Measurements from ENCODE around the gene PTPRD. TPM values are rescaled to one million over a fixed set of nuclear protein-coding genes. Genes with fewer than 3 reads are reported as not detected.

The PTPRD gene
- total RNA-seq, 1 experiment from 2014 or later: not detected

- Histone ChIP-seq H3K9me3 (ENCODE audit: control insufficient read depth, insufficient read depth, low read depth, low read length) (no peaks in the 10 kb centered on the region), H3K36me3 (ENCODE audit: control insufficient read depth, insufficient read depth, low read length) (no peaks in the 10 kb centered on the region), H3K4me3 (ENCODE audit: low read depth in 2 of 2, low read length in 2 of 2) (no peak overlapping the region), H3K4me1 (ENCODE audit: control insufficient read depth, insufficient read depth, low read length) (no peaks in the 10 kb centered on the region), H3K27me3 (ENCODE audit: control insufficient read depth, insufficient read depth, low read length) (no peaks in the 10 kb centered on the region), H3K27ac (ENCODE audit: low read length) (no peak overlapping the region)
- in situ Hi-C loops (cut with HindIII; ENCODE audit: low pct_unique_long_range_greater_than_20kb, low sequenced_read_pairs): no loop called here
- TF ChIP-seq SIN3A (IDR thresholded peaks at IDR 0.05; ENCODE audit: borderline replicate concordance, insufficient read depth, low read depth, low read length): no peak
- no peak for TF ChIP-seq REST (IDR thresholded peaks at IDR 0.05; ENCODE audit: insufficient read depth in 1 of 2, low read depth in 2 of 2, low read length in 1 of 2)
- no peak for TF ChIP-seq CTCF (IDR thresholded peaks at IDR 0.05)
- no peak for TF ChIP-seq POLR2AphosphoS5 (IDR thresholded peaks at IDR 0.05; ENCODE audit: low read depth, low read length)
- no peak for TF ChIP-seq TCF7L2 (IDR thresholded peaks at IDR 0.05; ENCODE audit: low read depth, low read length)
- ChIA-PET POLR2A (no interaction called here), CTCF (no interaction called here)
- intact Hi-C loops (cut with micrococcal nuclease; ENCODE audit: unreplicated experiment): no loop called here
- ATAC-seq (no peak), DNase-seq (ENCODE audit: low read depth, low spot score) (no peak)
- BruUV-seq (replicated peaks): no TSS peak
Observed at GRCh38 chr9:9108641-9109040, 1504.2 kb downstream of the PTPRD start.

GRCh38 chr9:9102295-9102694, 1510.5 kb downstream of the PTPRD start:
- POLR2A ChIA-PET: no interaction called here
- Histone ChIP-seq H3K9me3 (ENCODE audit: control insufficient read depth, insufficient read depth, low read depth, low read length) (no peaks in the 10 kb centered on the region), H3K27ac (ENCODE audit: low read length) (no peak overlapping the region), H3K4me3 (ENCODE audit: low read depth in 2 of 2, low read length in 2 of 2) (no peak overlapping the region), H3K36me3 (ENCODE audit: control insufficient read depth, insufficient read depth, low read length) (no peaks in the 10 kb centered on the region), H3K27me3 (ENCODE audit: control insufficient read depth, insufficient read depth, low read length) (no peaks in the 10 kb centered on the region), H3K4me1 (ENCODE audit: control insufficient read depth, insufficient read depth, low read length) (no peaks in the 10 kb centered on the region)
- ATAC-seq (no peak), DNase-seq (ENCODE audit: low read depth, low spot score) (no peak)
- TF ChIP-seq SIN3A (IDR thresholded peaks at IDR 0.05; ENCODE audit: borderline replicate concordance, insufficient read depth, low read depth, low read length) (no peak), CTCF (IDR thresholded peaks at IDR 0.05) (no peak), REST (IDR thresholded peaks at IDR 0.05; ENCODE audit: insufficient read depth in 1 of 2, low read depth in 2 of 2, low read length in 1 of 2) (no peak), POLR2AphosphoS5 (IDR thresholded peaks at IDR 0.05; ENCODE audit: low read depth, low read length) (no peak), TCF7L2 (IDR thresholded peaks at IDR 0.05; ENCODE audit: low read depth, low read length) (no peak)
- in situ Hi-C loops (cut with HindIII; ENCODE audit: low pct_unique_long_range_greater_than_20kb, low sequenced_read_pairs): no loop called here
- no TSS peak for BruUV-seq (replicated peaks)
- CTCF ChIA-PET: no interaction called here
- intact Hi-C loops (cut with micrococcal nuclease; ENCODE audit: unreplicated experiment): no loop called here
